ENCODE results near the gene SETD5. TPM values are rescaled to one million over a fixed set of nuclear protein-coding genes. Genes with fewer than 3 reads are reported as not detected.

Gene SETD5
- total and polyA plus RNA-seq, 8 donors, result 11.2 to 431 (median 105) TPM

DNA sequence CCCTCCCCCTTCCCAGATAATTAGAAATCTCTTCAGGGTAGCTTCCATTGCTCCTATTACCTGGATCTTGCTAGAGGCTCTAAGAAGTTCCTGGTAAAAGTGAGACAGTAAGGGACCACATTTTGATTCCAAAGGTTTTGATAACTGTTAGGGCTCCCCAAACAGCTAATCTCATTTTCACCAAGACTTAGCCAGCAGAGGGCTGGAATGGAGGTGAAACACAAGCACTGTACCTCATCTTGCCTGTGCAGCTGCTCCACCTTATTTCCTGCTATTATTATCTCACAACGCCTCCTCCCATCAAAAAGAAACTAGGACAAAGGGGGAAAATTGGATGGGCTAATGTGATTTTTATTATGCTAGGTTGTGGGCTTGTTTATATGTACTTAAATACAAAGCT, 7.3 kb downstream of the SETD5 start:
- Histone ChIP-seq H3K27ac (peak overlapping the region in 2 of 5 donors; percentile 40 to 47), H3K4me3 (no peak overlapping the region), H3K36me3 (no peaks in the 10 kb centered on the region), H3K9me3 (no peaks in the 10 kb centered on the region), H3K27me3 (no peaks in the 10 kb centered on the region), H3K4me1 (peaks cover 65 to 100% (median 87%) of the 10 kb centered on the region in 4 donors)
- no peak for TF ChIP-seq POLR2AphosphoS5 (IDR thresholded peaks at IDR 0.05)
- TF ChIP-seq POLR2A (IDR thresholded peaks at IDR 0.05), result no peak
- TF ChIP-seq EP300 (IDR thresholded peaks at IDR 0.05), result no peak
- TF ChIP-seq, protein P1, sequence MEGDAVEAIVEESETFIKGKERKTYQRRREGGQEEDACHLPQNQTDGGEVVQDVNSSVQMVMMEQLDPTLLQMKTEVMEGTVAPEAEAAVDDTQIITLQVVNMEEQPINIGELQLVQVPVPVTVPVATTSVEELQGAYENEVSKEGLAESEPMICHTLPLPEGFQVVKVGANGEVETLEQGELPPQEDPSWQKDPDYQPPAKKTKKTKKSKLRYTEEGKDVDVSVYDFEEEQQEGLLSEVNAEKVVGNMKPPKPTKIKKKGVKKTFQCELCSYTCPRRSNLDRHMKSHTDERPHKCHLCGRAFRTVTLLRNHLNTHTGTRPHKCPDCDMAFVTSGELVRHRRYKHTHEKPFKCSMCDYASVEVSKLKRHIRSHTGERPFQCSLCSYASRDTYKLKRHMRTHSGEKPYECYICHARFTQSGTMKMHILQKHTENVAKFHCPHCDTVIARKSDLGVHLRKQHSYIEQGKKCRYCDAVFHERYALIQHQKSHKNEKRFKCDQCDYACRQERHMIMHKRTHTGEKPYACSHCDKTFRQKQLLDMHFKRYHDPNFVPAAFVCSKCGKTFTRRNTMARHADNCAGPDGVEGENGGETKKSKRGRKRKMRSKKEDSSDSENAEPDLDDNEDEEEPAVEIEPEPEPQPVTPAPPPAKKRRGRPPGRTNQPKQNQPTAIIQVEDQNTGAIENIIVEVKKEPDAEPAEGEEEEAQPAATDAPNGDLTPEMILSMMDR (IDR thresholded peaks at IDR 0.05), result no peak
- 4 to 21% (median 13%) methylated on average over 1 of the region's 1 CpG for WGBS, 5 donors
- DNase-seq, result peak in 1 of 2 donors; percentile 36
- intact Hi-C loops (cut with DNase I; ENCODE audit: low total_unique reads), result no loop called here

DNA sequence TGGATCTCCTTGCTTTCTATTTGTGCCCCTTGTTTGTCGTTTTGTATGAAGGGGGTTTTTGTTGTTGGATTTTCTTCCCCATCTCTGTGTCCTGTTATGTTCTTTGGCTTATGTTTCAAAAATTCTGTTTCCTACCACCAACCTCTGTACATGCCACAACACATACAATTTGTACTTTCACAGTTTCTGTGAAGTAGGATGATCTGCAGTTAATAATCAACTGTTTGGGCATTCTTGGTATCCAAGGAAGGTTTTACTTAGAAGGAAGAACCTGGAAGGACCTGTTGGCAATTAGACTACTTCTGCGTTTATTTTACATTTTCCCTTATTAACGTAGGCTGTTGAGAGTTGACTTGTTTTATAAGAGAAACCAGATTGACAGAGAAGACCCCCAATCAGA, 8.3 kb downstream of the SETD5 start:
- peaks cover 54 to 100% (median 81%) of the 10 kb centered on the region in 4 donors for H3K4me1 ChIP-seq
- DNase-seq, result no peak
- H3K27me3 ChIP-seq, result no peaks in the 10 kb centered on the region
- TF ChIP-seq EP300 (IDR thresholded peaks at IDR 0.05), result no peak
- TF ChIP-seq POLR2AphosphoS5 (IDR thresholded peaks at IDR 0.05), result no peak
- TF ChIP-seq, protein P1 (IDR thresholded peaks at IDR 0.05), result no peak
- no peak for TF ChIP-seq POLR2A (IDR thresholded peaks at IDR 0.05)
- H3K27ac ChIP-seq, result no peak overlapping the region
- no peak overlapping the region for H3K4me3 ChIP-seq
- intact Hi-C loops (cut with DNase I; ENCODE audit: low total_unique reads), result no loop called here
- WGBS, 5 donors, result 29 to 47% (median 39%) methylated on average over 3 of the region's 3 CpGs
- no peaks in the 10 kb centered on the region for H3K36me3 ChIP-seq
- no peaks in the 10 kb centered on the region for H3K9me3 ChIP-seq

- Histone ChIP-seq H3K4me1 (peaks cover 48 to 100% (median 81%) of the 10 kb centered on the region in 4 donors), H3K4me3 (no peak overlapping the region), H3K36me3 (no peaks in the 10 kb centered on the region), H3K27me3 (no peaks in the 10 kb centered on the region), H3K27ac (no peak overlapping the region), H3K9me3 (no peaks in the 10 kb centered on the region)
- intact Hi-C loops (cut with DNase I; ENCODE audit: low total_unique reads), result no loop called here
- no peak for TF ChIP-seq POLR2AphosphoS5 (IDR thresholded peaks at IDR 0.05)
- no peak for TF ChIP-seq POLR2A (IDR thresholded peaks at IDR 0.05)
- TF ChIP-seq, protein P1 (IDR thresholded peaks at IDR 0.05), result no peak
- no peak for TF ChIP-seq EP300 (IDR thresholded peaks at IDR 0.05)
- WGBS, 5 donors, result 78 to 91% (median 87%) methylated on average over 7 of the region's 7 CpGs
- DNase-seq, result no peak
Observed at GRCh38 chr3:9406856-9407626, 9.6 kb downstream of the SETD5 start.

DNA sequence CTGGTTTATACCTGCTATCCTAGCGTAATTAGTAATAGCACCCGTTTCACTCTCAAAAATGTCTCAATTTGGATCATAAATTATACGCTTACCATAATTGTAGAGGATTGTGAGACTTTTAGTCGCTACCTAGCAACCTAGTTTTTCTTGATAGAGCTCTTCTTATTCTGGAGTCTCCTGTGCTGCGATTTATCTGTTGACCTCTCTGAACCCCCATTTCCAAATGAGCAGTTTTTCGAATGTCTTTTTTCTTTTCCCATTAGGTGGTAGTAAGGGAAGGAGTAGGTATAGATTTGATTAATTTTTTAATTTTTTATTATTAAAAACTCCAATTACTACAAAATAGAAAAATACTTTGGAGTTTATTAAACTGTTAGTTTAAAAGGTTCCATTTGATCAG, 10.6 kb downstream of the SETD5 start:
- Histone ChIP-seq H3K4me3 (no peak overlapping the region), H3K27ac (no peak overlapping the region), H3K9me3 (no peaks in the 10 kb centered on the region), H3K36me3 (no peaks in the 10 kb centered on the region), H3K27me3 (no peaks in the 10 kb centered on the region), H3K4me1 (peaks cover 47 to 100% (median 81%) of the 10 kb centered on the region in 4 donors)
- intact Hi-C loops (cut with DNase I; ENCODE audit: low total_unique reads), result no loop called here
- no peak for DNase-seq
- TF ChIP-seq POLR2A (IDR thresholded peaks at IDR 0.05), result no peak
- TF ChIP-seq EP300 (IDR thresholded peaks at IDR 0.05), result no peak
- 86 to 93% (median 89%) methylated on average over 6 of the region's 6 CpGs for WGBS, 5 donors

DNA sequence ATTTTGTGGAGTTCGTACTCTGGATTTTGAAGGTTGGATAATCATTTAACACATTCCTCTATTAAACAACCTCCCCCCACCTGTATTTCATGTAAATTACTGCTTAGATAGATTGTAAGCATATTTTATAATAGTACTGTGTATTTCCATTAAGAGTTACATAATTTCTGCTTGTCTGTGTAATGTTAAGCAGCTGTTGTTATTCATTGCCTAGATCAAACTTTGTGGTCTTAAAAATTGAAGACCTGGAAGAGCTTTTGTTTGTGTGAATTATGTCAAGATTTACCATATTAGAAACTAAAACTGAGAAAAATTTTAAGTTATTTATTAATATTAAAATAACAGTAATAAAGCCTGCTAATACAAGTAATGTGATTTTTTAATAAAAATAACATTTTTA, 11.1 kb downstream of the SETD5 start:
- Histone ChIP-seq H3K4me1 (peaks cover 42 to 100% (median 80%) of the 10 kb centered on the region in 4 donors), H3K27ac (no peak overlapping the region), H3K27me3 (no peaks in the 10 kb centered on the region), H3K36me3 (no peaks in the 10 kb centered on the region), H3K9me3 (no peaks in the 10 kb centered on the region), H3K4me3 (no peak overlapping the region)
- no peak for DNase-seq
- no peak for TF ChIP-seq POLR2A (IDR thresholded peaks at IDR 0.05)
- no peak for TF ChIP-seq POLR2AphosphoS5 (IDR thresholded peaks at IDR 0.05)
- TF ChIP-seq EP300 (IDR thresholded peaks at IDR 0.05), result no peak
- TF ChIP-seq, protein P1 (IDR thresholded peaks at IDR 0.05), result no peak
- intact Hi-C loops (cut with DNase I; ENCODE audit: low total_unique reads), result no loop called here
- WGBS, 5 donors, result 82 to 91% (median 90%) methylated on average over 1 of the region's 1 CpG

All from stomach (tissue), 9 donors.